ENCODE measurements around the gene ATP2B3. TPM values are rescaled to one million over a fixed set of nuclear protein-coding genes. Genes with fewer than 3 reads are reported as not detected.

The ATP2B3 gene
- polyA plus RNA-seq, 1 donor from 2014 or later, result 5.3 TPM

- Histone ChIP-seq H3K9me2 (ENCODE audit: insufficient read depth, low read length) (no peaks in the 10 kb centered on the region), H3K4me3 (ENCODE audit: low read length) (no peak overlapping the region), H3K36me3 (ENCODE audit: insufficient read depth, low read length) (no peaks in the 10 kb centered on the region), H3K27me3 (ENCODE audit: insufficient read depth, low read depth, low read length) (no peaks in the 10 kb centered on the region), H4K20me1 (ENCODE audit: insufficient read depth) (no peaks in the 10 kb centered on the region), H2AFZ (ENCODE audit: low read depth, low read length) (no peak overlapping the region), H3K79me2 (replicated peaks; ENCODE audit: insufficient read depth, low read length) (no peaks in the 10 kb centered on the region), H3K9ac (ENCODE audit: low read length) (no peak overlapping the region), H3F3A (ENCODE audit: insufficient read depth, low read length, poor library complexity, severe bottlenecking) (no peaks in the 10 kb centered on the region), H3K9me3 (ENCODE audit: low read length) (no peaks in the 10 kb centered on the region), H3K27ac (ENCODE audit: low read length) (no peak overlapping the region), H3K4me2 (ENCODE audit: low read length) (no peak overlapping the region)
- TF ChIP-seq RAD21 (conservative IDR thresholded peaks at IDR 0.05) (no peak), CTCF (IDR thresholded peaks at IDR 0.05; ENCODE audit: poor library complexity, severe bottlenecking) (no peak), SMC3 (conservative IDR thresholded peaks at IDR 0.05; ENCODE audit: poor library complexity) (no peak), TAF1 (IDR thresholded peaks at IDR 0.05; ENCODE audit: low read depth) (no peak), EP300 (conservative IDR thresholded peaks at IDR 0.05; ENCODE audit: poor library complexity, severe bottlenecking) (no peak), POLR2AphosphoS5 (IDR thresholded peaks at IDR 0.05) (no peak), MXI1 (conservative IDR thresholded peaks at IDR 0.05; ENCODE audit: poor library complexity, severe bottlenecking) (no peak), REST (IDR thresholded peaks at IDR 0.05; ENCODE audit: borderline replicate concordance) (no peak), EZH2 (IDR thresholded peaks at IDR 0.05; ENCODE audit: borderline replicate concordance, insufficient read depth, low read length, poor library complexity, severe bottlenecking) (no peak)
These were observed 78.7 kb downstream of the ATP2B3 start for GRCh38 chrX:153595859-153596857.

- Histone ChIP-seq H3K27ac (ENCODE audit: low read length) (no peak overlapping the region), H3K9ac (ENCODE audit: low read length) (no peak overlapping the region), H3K4me2 (ENCODE audit: low read length) (no peak overlapping the region)
These were observed 79.7 kb downstream of the ATP2B3 start for GRCh38 chrX:153596981-153597750.

More at GRCh38 chrX:153596981-153597750, 79.7 kb downstream of the ATP2B3 start:
- no peaks in the 10 kb centered on the region for H4K20me1 ChIP-seq (ENCODE audit: insufficient read depth)
- no peak overlapping the region for H2AFZ ChIP-seq (ENCODE audit: low read depth, low read length)
- no peaks in the 10 kb centered on the region for H3K36me3 ChIP-seq (ENCODE audit: insufficient read depth, low read length)
- peak overlapping the region; percentile 77 for H3K4me3 ChIP-seq (ENCODE audit: low read length)
- no peaks in the 10 kb centered on the region for H3K79me2 ChIP-seq (replicated peaks; ENCODE audit: insufficient read depth, low read length)
- H3K9me2 ChIP-seq (ENCODE audit: insufficient read depth, low read length), result no peaks in the 10 kb centered on the region
- TF ChIP-seq EZH2 (IDR thresholded peaks at IDR 0.05; ENCODE audit: borderline replicate concordance, insufficient read depth, low read length, poor library complexity, severe bottlenecking) (no peak), CTCF (IDR thresholded peaks at IDR 0.05; ENCODE audit: poor library complexity, severe bottlenecking) (no peak), RAD21 (conservative IDR thresholded peaks at IDR 0.05) (no peak), TAF1 (IDR thresholded peaks at IDR 0.05; ENCODE audit: low read depth) (no peak), SMC3 (conservative IDR thresholded peaks at IDR 0.05; ENCODE audit: poor library complexity) (no peak), EP300 (conservative IDR thresholded peaks at IDR 0.05; ENCODE audit: poor library complexity, severe bottlenecking) (no peak)
- H3K9me3 ChIP-seq (ENCODE audit: low read length), result no peaks in the 10 kb centered on the region
- H3K27me3 ChIP-seq (ENCODE audit: insufficient read depth, low read depth, low read length), result no peaks in the 10 kb centered on the region
- no peaks in the 10 kb centered on the region for H3F3A ChIP-seq (ENCODE audit: insufficient read depth, low read length, poor library complexity, severe bottlenecking)

Data from neural cell (in vitro differentiated cells).